ENCODE measurements around the gene RHOH.

DNA sequence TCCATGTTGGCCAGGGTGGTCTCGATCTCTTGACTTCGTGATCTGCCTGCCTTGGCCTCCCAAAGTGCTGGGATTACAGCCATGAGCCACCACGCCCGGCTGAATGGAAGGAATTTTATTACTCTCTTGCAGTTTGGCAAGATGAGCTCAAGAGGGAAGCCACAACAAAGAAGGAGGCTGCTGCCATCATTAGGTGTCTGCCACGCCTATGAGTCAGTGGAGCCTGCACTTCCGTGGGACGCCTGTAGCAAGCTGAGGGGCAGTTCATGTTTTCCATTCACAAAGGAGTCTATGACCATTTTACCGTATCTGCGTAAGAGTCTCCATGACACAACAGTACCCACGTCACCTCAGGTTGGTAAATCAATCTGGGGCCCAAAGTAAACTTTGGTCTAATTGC lies 87.1 kb downstream of the RHOH start:
- TF ChIP-seq NR2C2 (IDR thresholded peaks at IDR 0.05; ENCODE audit: borderline replicate concordance, control insufficient read depth, insufficient read length, low read depth) (no peak), BRCA1 (IDR thresholded peaks at IDR 0.05; ENCODE audit: low read depth, low read length) (no peak), JUND (IDR thresholded peaks at IDR 0.05; ENCODE audit: low read depth, low read length) (no peak), EGR1 (IDR thresholded peaks at IDR 0.05; ENCODE audit: borderline replicate concordance in 1 of 2, low read depth in 2 of 2, low read length in 2 of 2) (no peak), KDM1A (IDR thresholded peaks at IDR 0.05; ENCODE audit: borderline replicate concordance) (no peak), IRF4 (IDR thresholded peaks at IDR 0.05; ENCODE audit: low read depth, low read length) (no peak), ZNF207 (IDR thresholded peaks at IDR 0.05; ENCODE audit: borderline replicate concordance) (no peak)

Data from GM12878 (cell line).